Sigmoid colon (tissue), 7 donors: ENCODE measurements around the gene ZNF175. TPM values are rescaled to one million over a fixed set of nuclear protein-coding genes. Genes with fewer than 3 reads are reported as not detected.

Experiments
- DNase-seq: peaks from one replicate; pipeline ENCODE4 v3.0.0-alpha.2; 2019
- H3K27ac ChIP-seq, 4 donors: fragments of 200-600 bp; sonication (generic); one replicate each; pipeline ENCODE4 v1.5.1; 2016 to 2019; ENCODE audit warnings: mild to moderate bottlenecking in 1 of 4
- H3K27me3 ChIP-seq, 3 donors: fragments of 200-600 bp; sonication (generic); one replicate each; pipeline ENCODE4 v1.5.1; 2019; ENCODE audit warnings: mild to moderate bottlenecking in 1 of 3
- H3K36me3 ChIP-seq, 4 donors: fragments of 200-600 bp; sonication (generic); one replicate each; pipeline ENCODE4 v1.5.1; 2016 to 2019
- H3K4me1 ChIP-seq, 4 donors: fragments of 200-600 bp; sonication (generic); one replicate each; pipeline ENCODE4 v1.5.1; 2017 to 2019
- H3K4me3 ChIP-seq, 4 donors: fragments of 200-600 bp; sonication (generic); one replicate each; pipeline ENCODE4 v1.5.1; 2017 to 2019; ENCODE audit warnings: mild to moderate bottlenecking in 2 of 4, moderate library complexity in 1 of 4
- H3K9me3 ChIP-seq, 4 donors: fragments of 200-600 bp in 3 of 4; sonication (generic) in 3 of 4; one replicate each; pipeline versions ENCODE4 v1.5.1 to v1.6.1; 2013 to 2019
- EP300 ChIP-seq, 4 donors: sonication (generic); formaldehyde crosslinking; IDR thresholded peaks; one replicate each; pipeline ENCODE4 v1.6.1; 2017; ENCODE audit warnings: antibody characterized with exemption in 4 of 4
- POLR2A ChIP-seq, 2 donors: fragments of 450-650 bp; IDR thresholded peaks; one replicate each; pipeline ENCODE4 v1.6.1; 2016; ENCODE audit warnings: antibody characterized with exemption in 2 of 2, mild to moderate bottlenecking in 2 of 2, moderate library complexity in 2 of 2
- POLR2AphosphoS5 ChIP-seq, 4 donors: sonication (generic); formaldehyde crosslinking; IDR thresholded peaks; one replicate each; pipeline ENCODE4 v1.6.1; 2017; ENCODE audit warnings: antibody characterized with exemption in 4 of 4
- WGBS, 2 donors: extraction: QIAGEN DNeasy Blood & Tissue Kit; methylation state at CpG; one replicate each; pipeline ENCODE4 v1.1.7; 2013; 5-methylcytosine and 5-hydroxymethylcytosine counted together
- intact Hi-C: fragments of 100-400 bp; cut with DNase I; formaldehyde crosslinking; loops from one replicate; pipeline ENCODE4 v1.15.1; 2023
- polyA plus RNA-seq, 3 donors: library from polyadenylated mRNA; stranded (reverse); fragments of 200-250 nt; gene quantifications; one replicate each; pipeline ENCODE4 v1.2.3, GENCODE V29; 2013
- total RNA-seq, 4 donors: library from RNA; depleted of rRNA; stranded (reverse); fragments of >200 nt; gene quantifications; one replicate each; pipeline ENCODE4 v1.1.0, GENCODE V29; 2016
- TF ChIP-seq, protein P1 (sequence below), 4 experiments: fragments of 450-650 bp in 3 of 4; fragments of 200-600 bp in 1 of 4; IDR thresholded peaks; one replicate each; pipeline ENCODE4 v1.5.1; 2016 to 2019; ENCODE audit warnings: antibody characterized with exemption in 4 of 4, mild to moderate bottlenecking in 3 of 4, moderate library complexity in 2 of 4
- donor health status: healthy with polysubstance abuse.
- donor health status: Bipolar disorder and iron deficiency.
- donor health status: healthy.

ZNF175 gene
- 1 to 10 TPM; 3.3 to 5.8 (median 5.2) TPM for total RNA-seq
- 1 to 10 TPM; 1.4 to 3.6 (median 3.6) TPM for polyA plus RNA-seq

DNA sequence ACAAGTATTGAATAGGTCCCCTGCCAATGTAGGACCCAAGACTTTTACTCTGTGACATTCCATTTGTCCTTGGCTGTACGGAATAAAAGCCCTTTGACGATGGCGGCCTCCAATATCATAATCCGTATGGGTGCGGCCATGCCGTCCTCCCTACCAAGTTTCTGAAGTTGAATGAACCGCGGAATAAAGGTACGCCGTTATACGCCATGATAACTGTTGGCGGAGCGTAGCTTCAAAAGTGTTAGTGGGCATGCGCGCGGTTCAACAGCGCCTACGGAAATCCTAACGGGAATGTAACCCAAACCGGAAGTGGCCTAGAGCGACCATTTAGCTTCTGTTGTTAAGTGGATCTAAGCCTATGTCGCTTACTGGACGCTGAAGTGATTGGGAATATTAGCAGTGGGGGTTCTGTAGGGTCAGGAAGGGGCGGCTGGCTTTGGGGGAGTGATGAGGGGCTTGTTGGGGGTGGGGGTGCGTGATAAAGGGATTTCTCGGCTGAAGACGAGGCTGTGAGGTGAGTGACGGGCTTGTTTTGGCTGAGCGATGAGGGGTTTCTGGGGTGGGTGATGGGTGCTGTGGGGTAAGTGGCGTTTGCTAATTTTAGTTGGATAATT, at the start of gene ZNF175:
Gene ZNF175 (plus strand): TSS at position 322 of the 614 bp plus-strand sequence. CDS start 2,047 bp downstream, outside the sequence.
- Histone ChIP-seq H3K4me3 (peak within 1 kb of the TSS; percentile 51 to 75 (median 68)), H3K4me1 (peaks cover 0 to 17% (median 13%) of the 10 kb centered on the region in 4 donors), H3K9me3 (no peaks in the 10 kb centered on the region), H3K27me3 (no peaks in the 10 kb centered on the region), H3K27ac (peak within 1 kb of the TSS; percentile 63 to 78 (median 76)), H3K36me3 (peaks cover 0 to 21% (median 6%) of the 10 kb centered on the region in 4 donors)
- intact Hi-C loops: loop anchor here (1.0 to 10.0 kb wide), 4 partner anchors 23 to 464 kb away; partner anchors contain the start of genes CLDND2, CTU1 and ETFB
- peak; percentile 97 for DNase-seq
- WGBS, 2 donors: 0 to 1% methylated on average over 30 of the region's 30 CpGs
- TF ChIP-seq, protein P1, sequence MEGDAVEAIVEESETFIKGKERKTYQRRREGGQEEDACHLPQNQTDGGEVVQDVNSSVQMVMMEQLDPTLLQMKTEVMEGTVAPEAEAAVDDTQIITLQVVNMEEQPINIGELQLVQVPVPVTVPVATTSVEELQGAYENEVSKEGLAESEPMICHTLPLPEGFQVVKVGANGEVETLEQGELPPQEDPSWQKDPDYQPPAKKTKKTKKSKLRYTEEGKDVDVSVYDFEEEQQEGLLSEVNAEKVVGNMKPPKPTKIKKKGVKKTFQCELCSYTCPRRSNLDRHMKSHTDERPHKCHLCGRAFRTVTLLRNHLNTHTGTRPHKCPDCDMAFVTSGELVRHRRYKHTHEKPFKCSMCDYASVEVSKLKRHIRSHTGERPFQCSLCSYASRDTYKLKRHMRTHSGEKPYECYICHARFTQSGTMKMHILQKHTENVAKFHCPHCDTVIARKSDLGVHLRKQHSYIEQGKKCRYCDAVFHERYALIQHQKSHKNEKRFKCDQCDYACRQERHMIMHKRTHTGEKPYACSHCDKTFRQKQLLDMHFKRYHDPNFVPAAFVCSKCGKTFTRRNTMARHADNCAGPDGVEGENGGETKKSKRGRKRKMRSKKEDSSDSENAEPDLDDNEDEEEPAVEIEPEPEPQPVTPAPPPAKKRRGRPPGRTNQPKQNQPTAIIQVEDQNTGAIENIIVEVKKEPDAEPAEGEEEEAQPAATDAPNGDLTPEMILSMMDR (IDR thresholded peaks at IDR 0.05): no peak
- TF ChIP-seq POLR2AphosphoS5 (IDR thresholded peaks at IDR 0.05): peak in 3 of 4 donors; percentile 30 to 65 (median 34)

DNA sequence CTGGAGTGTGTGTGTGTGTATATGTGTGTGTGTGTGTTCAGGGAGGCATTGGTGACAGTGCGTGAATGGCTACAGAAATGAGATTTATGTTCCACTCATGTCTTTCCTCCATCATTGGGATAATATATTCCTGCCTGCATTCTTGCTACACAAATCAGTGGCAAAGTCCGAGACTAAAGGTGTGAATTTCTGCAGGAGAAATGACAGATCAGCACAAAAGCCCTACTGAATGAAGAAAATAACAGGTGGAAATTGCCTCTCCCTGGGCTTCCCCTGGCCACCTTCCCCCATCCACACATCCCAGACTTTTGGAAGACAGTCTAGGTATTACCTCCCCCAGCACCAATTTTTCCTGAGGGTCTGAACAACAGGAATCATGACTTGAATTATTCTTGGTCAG, 49.7 kb upstream of the ZNF175 start:
- 81 to 92% methylated on average over 2 of the region's 2 CpGs for whole genome bisulfite sequencing, 2 donors
- H3K4me3 ChIP-seq: no peak overlapping the region
- TF ChIP-seq, protein P1 (IDR thresholded peaks at IDR 0.05): no peak
- TF ChIP-seq EP300 (IDR thresholded peaks at IDR 0.05) (no peak), POLR2A (IDR thresholded peaks at IDR 0.05) (no peak), POLR2AphosphoS5 (IDR thresholded peaks at IDR 0.05) (no peak)
- H3K27ac ChIP-seq: no peak overlapping the region
- H3K9me3 ChIP-seq: no peaks in the 10 kb centered on the region
- DNase-seq: no peak
- intact Hi-C loops: no loop called here
- no peaks in the 10 kb centered on the region for H3K4me1 ChIP-seq
- peaks cover 0 to 23% (median 7%) of the 10 kb centered on the region in 3 donors for H3K27me3 ChIP-seq
- no peaks in the 10 kb centered on the region for H3K36me3 ChIP-seq

DNA sequence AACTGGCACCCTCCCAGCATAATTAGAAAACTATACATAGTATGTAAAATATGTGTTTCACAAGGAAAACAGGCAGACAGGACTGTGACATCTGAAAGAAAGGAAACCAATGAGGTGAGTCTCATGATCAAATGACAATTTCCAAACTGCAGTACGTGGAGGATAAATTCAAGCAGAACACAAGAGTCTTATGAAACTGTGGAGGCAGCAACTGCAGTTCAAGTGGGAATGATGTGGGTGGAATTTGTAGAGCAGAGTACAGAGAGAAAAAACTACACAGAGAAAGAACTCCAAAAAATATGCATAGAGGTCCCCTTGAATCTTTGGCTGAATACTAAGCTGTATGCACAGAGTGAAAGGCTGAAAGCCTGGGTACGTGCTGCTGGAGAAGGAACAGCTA, 49.3 kb upstream of the ZNF175 start:
- Histone ChIP-seq H3K27me3 (peaks cover 0 to 23% (median 7%) of the 10 kb centered on the region in 3 donors), H3K36me3 (no peaks in the 10 kb centered on the region), H3K4me3 (no peak overlapping the region), H3K27ac (no peak overlapping the region), H3K9me3 (no peaks in the 10 kb centered on the region), H3K4me1 (no peaks in the 10 kb centered on the region)
- intact Hi-C loops: no loop called here
- no peak for DNase-seq
- no peak for TF ChIP-seq POLR2A (IDR thresholded peaks at IDR 0.05)
- TF ChIP-seq, protein P1 (IDR thresholded peaks at IDR 0.05): no peak
- no peak for TF ChIP-seq POLR2AphosphoS5 (IDR thresholded peaks at IDR 0.05)
- no peak for TF ChIP-seq EP300 (IDR thresholded peaks at IDR 0.05)
- 61 to 68% methylated on average over 2 of the region's 2 CpGs for WGBS, 2 donors

DNA sequence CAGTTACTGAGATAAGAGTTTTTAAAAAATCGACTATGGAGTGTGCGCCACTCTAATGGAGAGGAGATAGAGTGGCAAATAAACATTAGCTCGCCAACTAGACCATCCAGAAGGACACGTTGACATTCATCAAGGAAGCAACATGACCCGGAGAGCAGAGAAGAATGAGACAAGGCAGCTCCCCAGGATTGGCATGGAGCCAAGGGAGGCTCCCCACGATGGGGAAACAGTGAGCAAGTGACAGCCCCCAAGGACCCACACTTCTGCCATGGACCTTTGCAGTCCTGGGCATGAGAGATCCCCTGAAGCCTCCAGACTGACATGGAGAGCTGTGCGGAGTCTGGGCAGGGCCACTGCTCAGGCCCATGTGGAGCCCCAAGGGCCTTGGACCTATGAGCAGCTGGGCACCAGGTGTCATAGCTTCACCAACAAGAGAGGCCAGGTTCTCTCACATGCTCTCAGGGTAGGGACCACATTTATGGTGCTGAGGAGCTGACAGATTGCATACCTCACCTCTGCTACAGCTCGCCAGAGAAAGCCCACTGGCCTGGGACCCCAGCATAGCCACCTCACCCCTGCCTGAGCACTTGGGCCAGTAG, 46.3 kb upstream of the ZNF175 start:
- Histone ChIP-seq H3K36me3 (no peaks in the 10 kb centered on the region), H3K4me1 (no peaks in the 10 kb centered on the region), H3K27ac (no peak overlapping the region), H3K9me3 (no peaks in the 10 kb centered on the region), H3K4me3 (no peak overlapping the region), H3K27me3 (peaks cover 0 to 12% (median 0%) of the 10 kb centered on the region in 3 donors)
- intact Hi-C loops: no loop called here
- no peak for DNase-seq
- WGBS, 2 donors: 70 to 78% methylated on average over 8 of the region's 8 CpGs
- TF ChIP-seq EP300 (IDR thresholded peaks at IDR 0.05) (no peak), POLR2A (IDR thresholded peaks at IDR 0.05) (no peak), POLR2AphosphoS5 (IDR thresholded peaks at IDR 0.05) (no peak)
- TF ChIP-seq, protein P1 (IDR thresholded peaks at IDR 0.05): no peak
